NOMO-1 treated with DMSO at 0.1 percent for 48 hours (cell line): Measurements from ENCODE around the gene NR2F2.

Experiments used
- DNase-seq: peaks from one replicate; lab custom pipeline; 2025; ENCODE audit not compliant: unreplicated experiment; lab: John Stamatoyannopoulos, UW

NR2F2 gene

GRCh38 chr15:96316953-96317629, 13.4 kb upstream of the NR2F2 start:
- no peak for DNase-seq

DNA sequence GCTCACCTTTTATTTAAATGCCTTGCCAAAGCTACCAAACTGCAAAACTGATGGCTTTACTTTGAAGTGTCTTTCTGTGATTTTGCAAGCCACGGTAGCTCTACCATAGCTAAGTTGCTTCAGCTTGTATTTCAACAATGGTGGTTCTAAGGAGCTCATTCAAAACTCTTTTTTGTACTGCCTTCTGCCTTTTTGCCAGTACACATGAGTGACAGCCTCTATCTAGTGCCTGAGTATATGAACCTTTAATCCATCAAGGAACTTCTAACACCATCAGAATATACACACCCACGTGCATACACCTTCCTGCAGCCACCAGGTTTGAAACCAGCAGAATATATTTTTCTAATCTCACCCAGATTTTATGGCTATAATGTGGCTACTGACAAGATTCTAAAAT, 10.4 kb upstream of the NR2F2 start:
- no peak for DNase-seq

DNA sequence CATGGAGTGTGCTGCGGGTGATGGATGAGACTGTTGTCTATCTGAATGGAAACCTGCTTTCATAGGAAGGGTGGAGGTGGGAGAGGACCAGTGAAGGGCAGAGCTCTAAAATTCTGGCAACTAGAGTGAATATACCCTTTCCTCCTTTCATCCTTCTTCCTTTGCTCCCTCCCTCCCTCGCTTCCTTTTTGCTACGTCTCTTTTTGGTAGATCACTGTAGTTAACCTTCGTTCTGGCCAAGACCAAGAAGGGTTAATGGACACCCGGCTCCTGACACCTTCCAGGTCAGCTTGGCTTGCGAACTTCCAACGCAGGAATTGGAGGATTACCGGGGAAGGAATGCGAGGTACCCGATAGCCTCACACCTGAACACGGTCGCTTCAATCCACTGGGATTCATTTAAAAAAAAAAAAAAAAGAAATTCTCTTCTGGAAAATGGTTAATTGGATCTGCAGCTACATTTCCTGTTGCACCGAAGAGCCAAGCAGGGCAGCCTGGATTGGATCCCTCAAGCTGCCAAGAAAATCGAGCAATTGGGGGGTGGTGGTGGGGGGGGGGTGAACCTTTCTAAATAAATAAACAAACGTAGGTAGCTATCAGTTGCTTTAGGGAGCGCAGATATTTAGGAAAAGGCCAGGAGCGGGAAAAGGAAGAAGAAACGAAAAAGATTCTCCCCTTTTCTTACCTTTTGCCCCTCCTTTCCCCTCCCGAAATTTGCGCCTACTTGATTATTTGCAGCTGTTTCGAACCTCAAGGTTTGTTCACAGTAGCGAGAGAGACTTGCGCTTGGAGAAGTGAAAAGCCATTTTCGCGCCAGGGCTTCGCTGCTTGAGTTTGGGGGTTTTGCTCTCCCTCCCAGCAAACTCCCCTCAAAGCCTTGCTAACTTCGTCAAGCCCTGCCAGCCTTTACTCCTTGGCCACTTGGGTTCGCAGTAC, 9.5 kb upstream of the NR2F2 start:
- no peak for DNase-seq

DNA sequence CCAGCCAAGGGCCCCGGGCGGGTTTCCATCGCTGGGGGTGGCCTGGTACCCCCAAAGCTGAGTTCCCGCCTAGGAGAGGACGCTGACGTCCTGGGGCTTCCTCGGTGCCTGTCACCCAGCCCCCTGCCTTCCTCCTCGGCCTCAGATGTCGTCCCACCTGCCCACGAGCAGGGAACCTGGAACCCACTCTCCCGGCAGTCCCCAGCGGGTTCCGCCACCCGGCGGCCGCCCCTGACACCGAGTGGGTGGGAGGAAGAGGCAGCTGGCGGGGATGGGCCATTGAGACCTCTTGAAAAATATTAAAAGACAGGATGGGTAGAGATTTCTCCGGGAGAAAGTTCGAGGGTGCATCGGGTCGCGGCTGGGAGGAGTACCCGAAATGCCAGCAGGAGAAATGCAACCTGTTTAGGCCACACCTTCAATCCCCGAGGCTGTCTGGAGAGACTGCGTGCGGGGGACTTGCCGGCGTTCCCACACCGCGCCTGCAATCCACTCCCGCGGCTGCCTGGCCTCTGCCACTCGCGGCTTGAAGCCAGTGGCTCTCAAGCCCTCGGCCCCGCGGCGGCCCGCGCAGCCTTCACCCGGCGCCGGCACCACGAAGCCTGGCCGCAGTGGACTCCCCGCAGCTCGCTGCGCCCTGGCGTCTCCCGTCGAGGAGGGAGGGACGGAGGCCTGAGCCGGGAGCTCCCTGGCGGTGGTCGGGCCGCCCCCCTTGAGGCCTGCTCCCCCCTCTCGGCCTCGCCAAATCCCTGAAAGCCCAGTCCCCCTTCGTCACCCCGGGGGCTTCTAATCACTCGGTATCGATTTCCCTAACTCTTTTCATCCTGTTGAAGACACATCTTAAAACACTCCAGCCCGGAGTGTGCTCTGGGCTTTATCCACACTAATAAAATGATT, 8.6 kb upstream of the NR2F2 start:
- DNase-seq, result no peak

DNA sequence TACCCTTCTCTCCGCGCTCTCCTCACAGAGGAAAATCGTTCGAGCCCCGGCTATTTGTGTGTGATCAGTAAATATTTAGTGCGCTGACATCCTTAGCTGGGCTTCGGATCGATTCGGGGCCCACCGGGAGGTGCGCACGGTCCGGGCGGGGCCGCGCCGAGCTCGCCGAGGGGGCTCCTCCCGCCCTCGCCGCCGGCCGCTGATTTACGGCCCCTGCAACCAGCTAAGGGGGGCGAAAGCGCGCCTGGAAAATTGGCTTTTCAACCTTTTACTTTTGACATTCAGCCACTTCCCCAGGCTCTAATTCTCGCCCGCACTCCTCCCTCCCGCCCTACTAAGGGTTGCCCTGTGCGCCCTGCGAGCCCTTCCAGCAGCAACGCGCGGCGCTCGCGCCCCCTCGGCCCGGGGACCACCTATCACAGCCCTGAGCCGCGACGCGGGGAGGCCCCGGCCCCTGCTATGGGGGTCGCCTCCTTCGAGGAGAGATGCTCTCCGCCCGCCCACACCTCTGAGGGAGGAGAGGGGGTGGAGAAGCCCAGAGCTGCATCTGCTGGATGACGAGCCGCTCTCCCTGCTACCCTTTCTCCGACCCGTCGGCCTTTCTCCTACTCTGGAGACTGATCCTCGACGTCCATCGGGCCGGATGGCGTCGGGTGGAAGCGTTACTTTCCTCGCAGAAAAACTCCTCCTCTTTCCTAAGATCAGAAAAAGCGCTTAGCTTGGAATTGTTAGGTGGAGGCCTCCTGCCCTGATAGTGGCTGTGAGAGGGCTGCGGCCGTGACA, 7.8 kb upstream of the NR2F2 start:
- DNase-seq, result no peak

- no peak for DNase-seq
Measured at GRCh38 chr15:96323319-96324145, 7.0 kb upstream of the NR2F2 start.

DNA sequence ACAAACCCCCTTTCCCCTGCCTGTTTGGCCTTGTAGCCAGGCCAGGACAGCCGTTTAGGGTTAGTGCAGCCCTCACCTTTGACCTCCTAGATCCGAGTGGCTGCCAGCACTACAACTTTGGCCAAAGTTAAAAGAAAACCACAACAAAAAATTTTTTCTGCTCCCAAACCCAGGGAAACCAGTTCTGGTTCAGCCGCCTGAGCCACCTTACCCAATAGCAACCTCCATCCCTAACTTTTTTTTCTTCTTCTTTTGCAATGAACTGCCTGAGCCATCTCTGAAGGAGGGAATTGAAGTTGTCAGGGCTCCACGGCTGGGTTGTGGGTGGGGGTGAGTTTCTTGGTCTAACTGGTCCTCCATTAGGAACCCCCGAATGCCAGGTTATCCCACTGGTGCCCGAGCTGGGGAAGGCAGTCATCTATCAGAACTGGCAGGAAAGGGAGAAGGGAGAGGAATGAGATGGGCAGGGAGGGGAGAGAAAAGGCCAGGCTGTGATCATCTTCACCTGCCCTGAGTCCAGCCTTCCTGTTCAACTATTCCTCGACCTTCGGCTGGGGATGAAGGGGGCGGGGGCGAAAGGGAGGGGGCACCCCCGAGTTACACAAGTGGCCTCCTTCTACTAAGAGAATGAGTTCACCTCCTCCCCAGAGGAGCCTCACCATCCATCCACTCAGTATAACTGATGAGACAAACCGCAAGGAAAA, 6.2 kb upstream of the NR2F2 start:
- DNase-seq, result no peak

DNA sequence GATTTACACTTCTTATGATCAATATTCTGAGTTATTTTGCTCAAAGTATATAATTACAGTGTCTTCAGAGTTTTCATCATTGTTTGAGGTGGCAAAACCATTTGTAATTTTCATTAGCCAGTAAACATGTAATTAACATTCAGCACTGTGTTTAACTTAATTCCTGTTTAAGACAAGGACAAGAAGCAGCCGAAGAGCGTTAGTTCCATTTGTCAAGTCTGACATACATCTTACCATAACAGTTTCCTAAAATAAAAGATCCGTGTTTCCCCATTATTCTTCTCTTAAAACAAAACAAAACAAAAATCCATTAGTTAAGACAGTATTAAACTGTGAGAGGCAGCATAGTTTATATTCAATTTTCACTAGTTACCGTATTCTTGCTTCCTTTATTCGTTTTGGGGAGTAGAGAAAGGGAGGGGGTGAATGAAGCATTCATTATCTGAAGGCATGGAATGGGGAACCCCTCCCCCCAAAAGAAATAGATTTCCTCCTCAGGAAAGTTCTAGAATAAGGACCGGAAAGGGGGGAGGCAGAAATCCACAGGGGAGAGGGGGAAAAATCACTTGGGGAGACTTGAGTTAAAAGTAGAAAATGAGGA, 5.5 kb upstream of the NR2F2 start:
- no peak for DNase-seq

GRCh38 chr15:96325541-96326327, 4.8 kb upstream of the NR2F2 start:
- DNase-seq, result no peak

DNA sequence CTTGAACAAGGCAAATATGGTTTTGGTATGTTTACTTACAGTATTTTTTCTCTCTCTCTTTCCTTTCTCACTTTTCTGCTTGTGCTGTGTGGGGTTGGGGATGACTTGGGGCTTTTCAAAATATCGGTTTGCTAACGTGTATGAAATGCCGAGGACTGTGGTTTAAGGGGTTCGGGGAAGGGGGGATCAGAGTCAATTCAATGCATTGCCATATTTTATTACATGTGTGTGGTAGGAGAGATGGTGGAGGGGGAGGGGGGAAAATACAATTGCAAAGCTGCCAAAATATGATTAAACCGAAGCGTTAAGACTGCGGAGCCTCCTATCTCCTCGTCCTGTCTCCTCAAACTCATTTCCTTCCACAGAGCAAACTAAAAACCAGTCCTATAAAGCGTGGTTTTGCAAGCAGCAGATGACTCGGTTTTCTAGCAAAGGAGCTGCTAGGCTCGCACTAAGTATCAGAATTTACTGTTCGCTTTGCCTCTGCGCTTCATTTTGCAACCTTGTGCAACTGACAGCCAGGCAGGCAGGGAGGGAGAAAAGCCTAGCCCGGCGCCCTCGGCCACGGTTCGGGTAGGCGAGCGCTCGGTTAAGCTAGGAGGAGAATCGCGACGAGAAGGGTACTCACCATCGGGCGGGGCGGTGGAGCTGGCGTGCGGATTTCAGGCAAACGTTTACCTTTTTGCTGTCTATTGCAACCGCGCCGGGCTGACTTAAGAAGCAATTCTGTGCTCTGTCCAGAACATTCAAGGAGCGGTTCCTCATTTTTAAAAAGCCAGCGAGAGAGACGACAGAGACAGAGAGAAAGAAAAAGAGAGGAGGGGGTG, 4.0 kb upstream of the NR2F2 start:
- DNase-seq, result peak; percentile 85

GRCh38 chr15:96327155-96327741, 3.3 kb upstream of the NR2F2 start:
- DNase-seq, result peak; percentile 93

DNA sequence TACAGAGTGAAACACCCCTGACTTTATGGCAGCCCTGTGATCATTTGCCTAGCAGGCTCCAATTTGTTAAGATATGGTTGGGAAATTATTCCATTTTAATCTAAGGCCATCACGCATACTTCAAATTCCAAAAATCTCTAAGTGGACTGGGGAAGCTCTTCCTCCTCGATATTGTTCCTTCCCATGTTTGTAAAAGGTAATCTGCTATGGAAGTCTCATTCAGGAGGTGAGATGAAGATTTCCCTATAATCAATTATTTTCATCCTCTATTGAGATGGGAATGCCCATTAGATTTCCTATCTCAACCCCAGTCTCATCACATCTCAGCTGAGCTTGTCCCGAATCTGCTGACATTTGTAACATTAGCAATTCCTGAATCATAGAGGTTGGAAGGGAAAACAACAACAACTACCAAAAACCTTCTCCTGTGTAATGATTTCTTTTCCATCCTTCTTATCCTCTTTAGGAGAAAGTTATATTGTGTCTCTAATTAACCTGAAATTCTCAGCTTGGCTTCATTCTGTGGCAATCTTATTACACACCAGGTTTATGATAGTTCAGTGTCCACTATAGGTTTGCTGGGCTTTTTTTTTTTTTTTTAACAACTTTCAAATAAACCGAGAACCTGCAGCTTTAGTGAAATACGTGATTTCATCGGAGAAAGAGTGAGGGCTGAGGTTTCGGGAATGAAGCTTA, 2.2 kb upstream of the NR2F2 start:
- no peak for DNase-seq

- no peak for DNase-seq
Measured at GRCh38 chr15:96328877-96329195, 1.7 kb upstream of the NR2F2 start.

- no peak for DNase-seq
Measured at GRCh38 chr15:96329403-96329981, 1.0 kb upstream of the NR2F2 start.

- DNase-seq, result peak; percentile 53
Measured at GRCh38 chr15:96330064-96330449, 443 bp upstream of the NR2F2 start.
